ENCODE results near the gene ADAMTS12.

- TF ChIP-seq RAD21 (IDR thresholded peaks at IDR 0.05; ENCODE audit: low read length) (no peak), EZH2phosphoT487 (IDR thresholded peaks at IDR 0.05; ENCODE audit: borderline replicate concordance, low read depth) (no peak), EP300 (IDR thresholded peaks at IDR 0.05; ENCODE audit: borderline replicate concordance in 1 of 2, low read depth in 1 of 2, low read length in 1 of 2) (no peak)
- TF ChIP-seq, protein P1, sequence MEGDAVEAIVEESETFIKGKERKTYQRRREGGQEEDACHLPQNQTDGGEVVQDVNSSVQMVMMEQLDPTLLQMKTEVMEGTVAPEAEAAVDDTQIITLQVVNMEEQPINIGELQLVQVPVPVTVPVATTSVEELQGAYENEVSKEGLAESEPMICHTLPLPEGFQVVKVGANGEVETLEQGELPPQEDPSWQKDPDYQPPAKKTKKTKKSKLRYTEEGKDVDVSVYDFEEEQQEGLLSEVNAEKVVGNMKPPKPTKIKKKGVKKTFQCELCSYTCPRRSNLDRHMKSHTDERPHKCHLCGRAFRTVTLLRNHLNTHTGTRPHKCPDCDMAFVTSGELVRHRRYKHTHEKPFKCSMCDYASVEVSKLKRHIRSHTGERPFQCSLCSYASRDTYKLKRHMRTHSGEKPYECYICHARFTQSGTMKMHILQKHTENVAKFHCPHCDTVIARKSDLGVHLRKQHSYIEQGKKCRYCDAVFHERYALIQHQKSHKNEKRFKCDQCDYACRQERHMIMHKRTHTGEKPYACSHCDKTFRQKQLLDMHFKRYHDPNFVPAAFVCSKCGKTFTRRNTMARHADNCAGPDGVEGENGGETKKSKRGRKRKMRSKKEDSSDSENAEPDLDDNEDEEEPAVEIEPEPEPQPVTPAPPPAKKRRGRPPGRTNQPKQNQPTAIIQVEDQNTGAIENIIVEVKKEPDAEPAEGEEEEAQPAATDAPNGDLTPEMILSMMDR (IDR thresholded peaks at IDR 0.05) = no peak
These were observed 154.1 kb downstream of the ADAMTS12 start for GRCh38 chr5:33737697-33738096.

All from SK-N-SH (cell line).